ENCODE data around the gene ADAMTSL2.
A peak's percentile ranks its signal among the peaks of the same experiment; 100 is the strongest.

The ADAMTSL2 gene

GRCh38 chr9:133524679-133525228 lies 9.8 kb upstream of the ADAMTSL2 start, which contains the start of gene MYMK:
Gene MYMK, minus strand, starts transcription at chr9:133524959. Its CDS starts 115 bp downstream, at chr9:133524844.
- DNase-seq (ENCODE audit: low read depth in 1 of 2, low spot score in 1 of 2) = no peak
- in situ Hi-C loops (cut with HindIII; ENCODE audit: low pct_unique_long_range_greater_than_20kb, low sequenced_read_pairs) = no loop called here
- TF ChIP-seq JUND (IDR thresholded peaks at IDR 0.05; ENCODE audit: low read depth) = no peak

GRCh38 chr9:133525677-133526076 lies 8.8 kb upstream of the ADAMTSL2 start:
- TF ChIP-seq JUND (IDR thresholded peaks at IDR 0.05; ENCODE audit: low read depth) = no peak
- DNase-seq (ENCODE audit: low read depth in 1 of 2, low spot score in 1 of 2) = peak in 1 of 2 experiments; percentile 47
- in situ Hi-C loops (cut with HindIII; ENCODE audit: low pct_unique_long_range_greater_than_20kb, low sequenced_read_pairs) = no loop called here

GRCh38 chr9:133526721-133527321 lies 7.7 kb upstream of the ADAMTSL2 start:
- no peak for TF ChIP-seq JUND (IDR thresholded peaks at IDR 0.05; ENCODE audit: low read depth)
- DNase-seq (ENCODE audit: low read depth in 1 of 2, low spot score in 1 of 2) = no peak

GRCh38 chr9:133527444-133527920 lies 7.0 kb upstream of the ADAMTSL2 start:
- no peak for DNase-seq (ENCODE audit: low read depth in 1 of 2, low spot score in 1 of 2)
- in situ Hi-C loops (cut with HindIII; ENCODE audit: low pct_unique_long_range_greater_than_20kb, low sequenced_read_pairs) = no loop called here
- no peak for TF ChIP-seq JUND (IDR thresholded peaks at IDR 0.05; ENCODE audit: low read depth)

More at GRCh38 chr9:133526721-133527321, 7.7 kb upstream of the ADAMTSL2 start:
- in situ Hi-C loops (cut with HindIII; ENCODE audit: low pct_unique_long_range_greater_than_20kb, low sequenced_read_pairs) = no loop called here

GRCh38 chr9:133528001-133528875 lies 6.3 kb upstream of the ADAMTSL2 start:
- no peak for TF ChIP-seq JUND (IDR thresholded peaks at IDR 0.05; ENCODE audit: low read depth)
- in situ Hi-C loops (cut with HindIII; ENCODE audit: low pct_unique_long_range_greater_than_20kb, low sequenced_read_pairs) = no loop called here
- no peak for DNase-seq (ENCODE audit: low read depth in 1 of 2, low spot score in 1 of 2)

GRCh38 chr9:133528876-133529241 lies 5.6 kb upstream of the ADAMTSL2 start:
- DNase-seq (ENCODE audit: low read depth in 1 of 2, low spot score in 1 of 2) = no peak
- in situ Hi-C loops (cut with HindIII; ENCODE audit: low pct_unique_long_range_greater_than_20kb, low sequenced_read_pairs) = no loop called here
- no peak for TF ChIP-seq JUND (IDR thresholded peaks at IDR 0.05; ENCODE audit: low read depth)

- in situ Hi-C loops (cut with HindIII; ENCODE audit: low pct_unique_long_range_greater_than_20kb, low sequenced_read_pairs) = no loop called here
- TF ChIP-seq JUND (IDR thresholded peaks at IDR 0.05; ENCODE audit: low read depth) = no peak
- DNase-seq (ENCODE audit: low read depth in 1 of 2, low spot score in 1 of 2) = no peak
Measured at GRCh38 chr9:133529457-133529856, 5.0 kb upstream of the ADAMTSL2 start.

- no peak for DNase-seq (ENCODE audit: low read depth in 1 of 2, low spot score in 1 of 2)
- in situ Hi-C loops (cut with HindIII; ENCODE audit: low pct_unique_long_range_greater_than_20kb, low sequenced_read_pairs) = no loop called here
- no peak for TF ChIP-seq JUND (IDR thresholded peaks at IDR 0.05; ENCODE audit: low read depth)
Measured at GRCh38 chr9:133529874-133530273, 4.6 kb upstream of the ADAMTSL2 start.

GRCh38 chr9:133531293-133531692 lies 3.2 kb upstream of the ADAMTSL2 start:
- in situ Hi-C loops (cut with HindIII; ENCODE audit: low pct_unique_long_range_greater_than_20kb, low sequenced_read_pairs) = no loop called here

GRCh38 chr9:133532937-133533668 lies 1.4 kb upstream of the ADAMTSL2 start:
- no peak for TF ChIP-seq JUND (IDR thresholded peaks at IDR 0.05; ENCODE audit: low read depth)
- peak; percentile 71 to 88 for DNase-seq (ENCODE audit: low read depth in 1 of 2, low spot score in 1 of 2)
- in situ Hi-C loops (cut with HindIII; ENCODE audit: low pct_unique_long_range_greater_than_20kb, low sequenced_read_pairs) = no loop called here

More at GRCh38 chr9:133531293-133531692, 3.2 kb upstream of the ADAMTSL2 start:
- no peak for DNase-seq (ENCODE audit: low read depth in 1 of 2, low spot score in 1 of 2)
- no peak for TF ChIP-seq JUND (IDR thresholded peaks at IDR 0.05; ENCODE audit: low read depth)

- no peak for DNase-seq (ENCODE audit: low read depth in 1 of 2, low spot score in 1 of 2)
- in situ Hi-C loops (cut with HindIII; ENCODE audit: low pct_unique_long_range_greater_than_20kb, low sequenced_read_pairs) = no loop called here
- TF ChIP-seq JUND (IDR thresholded peaks at IDR 0.05; ENCODE audit: low read depth) = no peak
Measured at GRCh38 chr9:133533857-133534256, 647 bp upstream of the ADAMTSL2 start.

- DNase-seq (ENCODE audit: low read depth in 1 of 2, low spot score in 1 of 2) = no peak
- no peak for TF ChIP-seq JUND (IDR thresholded peaks at IDR 0.05; ENCODE audit: low read depth)
- in situ Hi-C loops (cut with HindIII; ENCODE audit: low pct_unique_long_range_greater_than_20kb, low sequenced_read_pairs) = no loop called here
Measured at GRCh38 chr9:133535306-133535877, 888 bp downstream of the ADAMTSL2 start.
